ENCODE measurements around the gene ASAP3.

GRCh38 chr1:23470282-23471070 is 13.5 kb downstream of the ASAP3 start:
- TF ChIP-seq, protein P1, sequence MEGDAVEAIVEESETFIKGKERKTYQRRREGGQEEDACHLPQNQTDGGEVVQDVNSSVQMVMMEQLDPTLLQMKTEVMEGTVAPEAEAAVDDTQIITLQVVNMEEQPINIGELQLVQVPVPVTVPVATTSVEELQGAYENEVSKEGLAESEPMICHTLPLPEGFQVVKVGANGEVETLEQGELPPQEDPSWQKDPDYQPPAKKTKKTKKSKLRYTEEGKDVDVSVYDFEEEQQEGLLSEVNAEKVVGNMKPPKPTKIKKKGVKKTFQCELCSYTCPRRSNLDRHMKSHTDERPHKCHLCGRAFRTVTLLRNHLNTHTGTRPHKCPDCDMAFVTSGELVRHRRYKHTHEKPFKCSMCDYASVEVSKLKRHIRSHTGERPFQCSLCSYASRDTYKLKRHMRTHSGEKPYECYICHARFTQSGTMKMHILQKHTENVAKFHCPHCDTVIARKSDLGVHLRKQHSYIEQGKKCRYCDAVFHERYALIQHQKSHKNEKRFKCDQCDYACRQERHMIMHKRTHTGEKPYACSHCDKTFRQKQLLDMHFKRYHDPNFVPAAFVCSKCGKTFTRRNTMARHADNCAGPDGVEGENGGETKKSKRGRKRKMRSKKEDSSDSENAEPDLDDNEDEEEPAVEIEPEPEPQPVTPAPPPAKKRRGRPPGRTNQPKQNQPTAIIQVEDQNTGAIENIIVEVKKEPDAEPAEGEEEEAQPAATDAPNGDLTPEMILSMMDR (IDR thresholded peaks at IDR 0.05) = no peak
- TF ChIP-seq POLR2AphosphoS5 (IDR thresholded peaks at IDR 0.05; ENCODE audit: low read depth, low read length) = no peak
- TF ChIP-seq, protein P2, sequence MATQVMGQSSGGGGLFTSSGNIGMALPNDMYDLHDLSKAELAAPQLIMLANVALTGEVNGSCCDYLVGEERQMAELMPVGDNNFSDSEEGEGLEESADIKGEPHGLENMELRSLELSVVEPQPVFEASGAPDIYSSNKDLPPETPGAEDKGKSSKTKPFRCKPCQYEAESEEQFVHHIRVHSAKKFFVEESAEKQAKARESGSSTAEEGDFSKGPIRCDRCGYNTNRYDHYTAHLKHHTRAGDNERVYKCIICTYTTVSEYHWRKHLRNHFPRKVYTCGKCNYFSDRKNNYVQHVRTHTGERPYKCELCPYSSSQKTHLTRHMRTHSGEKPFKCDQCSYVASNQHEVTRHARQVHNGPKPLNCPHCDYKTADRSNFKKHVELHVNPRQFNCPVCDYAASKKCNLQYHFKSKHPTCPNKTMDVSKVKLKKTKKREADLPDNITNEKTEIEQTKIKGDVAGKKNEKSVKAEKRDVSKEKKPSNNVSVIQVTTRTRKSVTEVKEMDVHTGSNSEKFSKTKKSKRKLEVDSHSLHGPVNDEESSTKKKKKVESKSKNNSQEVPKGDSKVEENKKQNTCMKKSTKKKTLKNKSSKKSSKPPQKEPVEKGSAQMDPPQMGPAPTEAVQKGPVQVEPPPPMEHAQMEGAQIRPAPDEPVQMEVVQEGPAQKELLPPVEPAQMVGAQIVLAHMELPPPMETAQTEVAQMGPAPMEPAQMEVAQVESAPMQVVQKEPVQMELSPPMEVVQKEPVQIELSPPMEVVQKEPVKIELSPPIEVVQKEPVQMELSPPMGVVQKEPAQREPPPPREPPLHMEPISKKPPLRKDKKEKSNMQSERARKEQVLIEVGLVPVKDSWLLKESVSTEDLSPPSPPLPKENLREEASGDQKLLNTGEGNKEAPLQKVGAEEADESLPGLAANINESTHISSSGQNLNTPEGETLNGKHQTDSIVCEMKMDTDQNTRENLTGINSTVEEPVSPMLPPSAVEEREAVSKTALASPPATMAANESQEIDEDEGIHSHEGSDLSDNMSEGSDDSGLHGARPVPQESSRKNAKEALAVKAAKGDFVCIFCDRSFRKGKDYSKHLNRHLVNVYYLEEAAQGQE (IDR thresholded peaks at IDR 0.05; ENCODE audit: insufficient read depth in 1 of 2, low read depth in 2 of 2, low read length in 1 of 2) = no peak

Measured in Panc1 (cell line).